ENCODE results near the gene UQCC5.

- TF ChIP-seq CTCF (IDR thresholded peaks at IDR 0.05) (no peak), POLR2A (IDR thresholded peaks at IDR 0.05) (no peak)
Observed at GRCh38 chr3:52572221-52572620, 35.8 kb downstream of the UQCC5 start.

Measured in body of pancreas (tissue), 4 donors.